NCI-H1930 (cell line): ENCODE data around the gene ZFAND4.
"Not testable (repeated sequence)": the region's sequence is repeated elsewhere in the genome, so short reads cannot be mapped to it uniquely, and the experiment has no call there.

Source experiments
- DNase-seq, 2 experiments: peaks; one replicate each; lab custom pipeline; 2025; lab: John Stamatoyannopoulos, UW

ZFAND4 gene

DNA sequence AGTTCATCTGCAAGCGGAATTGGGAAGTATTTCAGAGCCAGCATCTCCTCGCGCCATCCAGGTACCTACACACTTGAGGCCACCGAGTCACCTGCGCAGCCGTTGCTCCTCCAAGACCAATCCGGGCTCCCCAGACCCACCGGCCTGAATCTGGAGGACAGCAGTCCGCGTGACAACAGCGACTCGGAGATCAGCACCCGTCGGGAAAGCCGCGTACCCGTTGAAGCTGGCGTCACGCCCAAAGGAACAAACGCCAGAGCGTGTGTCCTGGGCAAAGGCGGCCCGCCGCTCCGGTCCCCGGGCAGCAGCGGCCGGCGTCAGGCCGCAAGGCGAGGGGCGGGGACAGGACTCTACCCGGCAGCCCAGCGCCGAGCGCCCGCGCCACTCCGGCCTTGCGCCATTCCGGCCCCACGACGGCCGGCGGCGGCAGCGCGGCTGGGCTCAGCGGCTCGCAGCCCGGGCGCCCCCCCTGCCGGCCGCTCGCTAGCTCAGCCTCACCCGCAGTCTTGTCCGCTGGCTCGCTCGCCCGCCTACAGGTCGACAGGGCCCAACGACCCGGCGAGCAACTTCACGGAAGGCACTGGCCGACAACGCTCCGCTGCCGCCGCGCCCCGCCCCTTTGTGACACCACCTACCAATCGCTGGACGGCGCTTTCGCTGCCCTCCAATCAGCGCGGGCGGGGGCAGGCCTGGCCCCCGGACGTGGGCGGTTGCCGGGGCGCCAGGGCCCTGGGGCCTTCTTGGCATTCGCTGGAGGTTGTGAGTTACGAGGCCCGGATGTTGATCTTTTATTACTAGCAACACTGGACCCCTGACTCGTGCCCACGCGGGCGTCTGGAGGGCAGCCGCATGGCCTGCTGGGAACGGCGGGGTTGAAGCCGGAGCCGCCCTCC is at the start of gene ZFAND4:
Gene ZFAND4, minus strand, starts transcription at position 592 of the 893 bp plus-strand sequence. CDS start 9,047 bp downstream, outside the sequence.
- DNase-seq, result peak; percentile 71 to 74

DNA sequence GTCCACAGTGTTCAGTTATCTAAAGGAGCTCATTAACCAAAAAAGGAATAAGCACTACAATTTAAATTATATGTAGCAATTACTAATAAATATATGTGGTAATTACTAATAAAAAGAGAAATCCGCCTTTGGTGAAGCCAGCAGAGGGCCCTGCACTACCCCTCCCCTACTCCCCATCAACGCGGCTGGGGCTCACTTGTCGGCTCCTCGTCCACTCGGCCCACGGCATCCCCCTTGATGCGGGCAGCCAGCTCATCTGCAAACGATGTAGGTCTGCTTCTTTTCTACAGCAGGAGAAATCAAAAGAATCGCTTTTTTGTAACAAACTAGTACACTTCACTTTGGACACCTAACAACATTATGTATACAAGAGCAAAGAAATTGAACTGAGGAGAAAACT is 48.9 kb upstream of the ZFAND4 start:
- not testable (repeated sequence) for DNase-seq

DNA sequence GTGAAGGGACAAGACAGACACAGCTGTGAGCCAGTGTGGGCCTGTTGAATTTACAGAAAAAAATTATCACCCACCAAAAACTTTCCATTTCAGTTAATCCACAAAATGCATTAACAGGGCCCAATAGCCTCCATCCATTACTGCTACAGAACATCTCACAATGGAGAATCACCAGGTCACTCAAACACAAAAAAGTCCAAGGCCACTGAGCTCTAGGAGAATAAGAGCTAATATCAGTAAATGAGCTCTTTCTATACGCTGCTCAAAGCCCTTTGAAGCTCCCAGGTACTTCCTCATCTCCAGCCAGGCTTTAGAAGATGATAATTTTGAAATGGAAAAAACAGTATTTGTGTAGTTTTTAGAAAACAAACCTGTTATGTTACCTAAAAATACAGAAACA is 45.1 kb upstream of the ZFAND4 start:
- not testable (repeated sequence) for DNase-seq

DNA sequence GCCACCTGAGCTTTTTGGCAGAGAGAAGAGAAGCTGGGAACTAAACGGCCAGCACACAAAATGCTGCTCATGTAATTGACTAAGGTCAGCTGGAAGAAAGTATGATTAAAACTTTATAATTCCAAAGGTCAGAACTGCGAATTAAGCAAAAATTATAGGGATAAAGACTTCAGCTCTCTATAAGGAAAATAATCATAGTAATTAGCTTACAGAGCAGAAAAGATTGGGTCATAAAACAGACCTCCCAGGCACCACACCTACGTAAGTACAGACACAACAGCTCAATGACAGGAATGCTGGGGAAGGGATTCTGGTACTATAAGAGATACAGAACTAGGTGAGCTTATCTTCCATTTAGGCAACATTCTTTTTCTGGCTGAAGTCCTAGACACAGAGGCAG is 44.5 kb upstream of the ZFAND4 start:
- not testable (repeated sequence) for DNase-seq

DNA sequence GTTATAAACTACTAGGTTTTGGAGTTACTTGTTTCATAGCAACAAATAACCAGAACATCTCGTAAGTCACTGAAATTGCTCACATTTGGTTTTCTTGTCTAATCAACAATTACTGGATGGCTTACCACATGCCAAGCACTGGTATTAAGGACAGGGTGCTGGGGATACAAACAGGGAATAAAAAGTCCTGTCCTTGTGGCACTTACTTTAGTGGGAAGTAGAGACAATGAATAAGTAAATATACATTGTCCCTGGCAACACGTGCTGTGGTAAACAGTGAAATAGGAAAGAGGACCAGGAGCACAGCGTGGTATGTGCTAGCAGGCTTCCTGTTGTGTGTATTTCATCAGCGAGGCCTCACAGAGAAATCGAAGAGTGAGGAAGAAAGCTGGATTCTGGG is 38.7 kb upstream of the ZFAND4 start:
- not testable (repeated sequence) for DNase-seq

DNA sequence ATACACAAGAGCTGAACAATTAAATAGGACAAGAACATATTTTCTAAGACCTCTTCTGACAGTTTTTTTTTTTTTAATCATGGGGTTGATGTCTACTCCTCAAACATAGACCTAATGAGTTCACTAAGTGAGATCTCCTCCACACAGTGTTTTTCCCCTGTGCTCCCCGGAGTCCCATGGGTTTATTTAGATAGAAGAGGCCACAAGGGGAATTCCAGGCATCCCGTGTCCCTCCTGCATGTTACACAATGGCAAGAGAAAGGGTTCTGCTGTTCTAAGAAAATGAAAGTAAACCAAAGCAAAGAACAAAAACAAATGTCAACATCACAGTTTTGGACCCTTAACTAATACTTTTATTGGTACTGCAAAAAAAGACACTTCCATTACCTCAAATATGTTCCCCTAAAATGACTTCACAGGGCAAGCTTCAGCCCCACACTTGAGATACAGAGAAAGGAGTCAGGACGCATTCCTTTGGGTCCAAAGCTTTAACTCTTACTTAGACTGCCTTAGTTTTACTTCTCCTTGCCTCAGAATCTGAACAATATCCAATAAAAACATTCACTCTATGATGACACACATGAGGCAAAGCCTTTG is 37.7 kb upstream of the ZFAND4 start:
- not testable (repeated sequence) for DNase-seq

DNA sequence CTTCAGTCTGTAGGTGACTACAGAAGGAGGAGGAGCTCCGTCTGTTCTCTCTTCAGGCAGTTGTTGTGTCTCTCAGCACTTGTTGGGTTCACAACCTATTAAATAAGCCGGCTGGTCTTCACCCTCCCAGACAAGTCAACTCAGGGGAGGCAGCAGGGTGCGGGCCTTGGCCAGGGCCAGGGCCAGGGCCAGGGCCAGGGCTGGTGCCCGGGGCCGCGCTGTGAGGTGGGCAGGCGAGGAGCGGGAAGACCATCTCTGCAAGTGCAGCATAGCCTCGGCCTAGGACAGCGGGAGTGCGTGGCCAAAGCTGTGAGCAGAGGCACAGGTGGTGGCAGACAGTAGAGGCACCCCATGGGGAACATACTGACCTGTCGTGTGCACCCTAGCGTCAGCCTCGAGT is 5.9 kb upstream of the ZFAND4 start:
- DNase-seq, result not testable (repeated sequence)

DNA sequence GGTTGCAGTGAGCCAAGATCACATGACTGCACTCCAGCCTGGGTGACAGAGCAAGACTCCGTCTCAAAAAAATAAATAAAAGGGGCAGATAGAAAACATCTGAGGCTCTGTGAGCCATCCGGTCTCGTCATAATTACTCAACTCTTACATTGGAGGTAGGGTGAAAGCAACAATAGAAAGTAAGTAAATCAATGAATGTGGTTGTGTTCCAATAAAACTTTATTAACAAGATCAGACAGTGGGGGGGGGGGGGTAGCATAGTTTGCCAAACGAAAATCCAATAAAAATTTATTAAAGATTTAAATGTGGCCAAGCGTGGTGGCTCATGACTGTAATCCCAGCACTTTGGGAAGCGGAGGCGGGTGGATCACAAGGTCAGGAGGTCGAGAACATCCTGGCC is 2.8 kb upstream of the ZFAND4 start:
- no peak for DNase-seq

DNA sequence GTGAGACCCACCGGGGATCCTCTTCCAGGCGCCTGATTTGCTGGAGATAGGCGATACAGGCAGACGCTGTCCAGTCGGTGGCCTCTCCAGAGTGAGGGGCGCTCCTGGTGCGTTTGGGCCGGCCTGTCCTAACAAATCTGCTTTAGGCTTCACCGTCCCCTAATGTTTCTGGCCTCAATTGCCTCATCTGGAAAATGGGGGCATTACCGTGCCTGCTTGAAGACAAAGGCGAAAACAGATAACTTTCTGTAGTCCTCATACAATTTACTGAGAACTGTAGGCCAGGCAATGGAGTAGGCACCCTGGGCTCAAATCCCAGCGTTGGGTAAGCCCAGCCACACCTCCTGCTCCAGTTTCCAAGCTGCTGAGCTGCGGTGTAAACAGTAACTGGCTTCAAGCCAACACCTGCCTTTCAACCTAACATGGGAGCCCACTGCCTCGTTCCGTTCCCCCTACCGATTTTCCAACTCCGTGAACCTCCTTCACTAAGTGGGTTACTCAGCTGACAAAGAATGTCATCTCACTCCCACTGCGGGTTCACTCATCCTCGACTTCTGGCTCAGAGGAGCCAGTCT is 589 bp upstream of the ZFAND4 start:
- DNase-seq, result no peak

DNA sequence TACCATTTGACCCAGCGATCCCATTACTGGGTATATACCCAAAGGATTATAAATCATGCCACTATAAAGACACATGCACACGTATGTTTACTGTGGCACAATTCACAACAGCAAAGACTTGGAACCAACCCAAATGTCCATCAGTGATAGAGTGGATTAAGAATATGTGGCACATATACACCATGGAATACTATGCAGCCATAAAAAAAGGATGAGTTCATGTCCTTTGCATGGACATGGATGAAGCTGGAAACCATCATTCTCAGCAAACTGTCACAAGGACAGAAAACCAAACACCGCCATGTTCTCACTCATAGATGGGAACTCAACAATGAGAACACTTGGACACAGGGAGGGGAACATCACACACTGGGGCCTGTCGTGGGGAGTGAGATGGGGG is 1.3 kb downstream of the ZFAND4 start:
- not testable (repeated sequence) for DNase-seq

DNA sequence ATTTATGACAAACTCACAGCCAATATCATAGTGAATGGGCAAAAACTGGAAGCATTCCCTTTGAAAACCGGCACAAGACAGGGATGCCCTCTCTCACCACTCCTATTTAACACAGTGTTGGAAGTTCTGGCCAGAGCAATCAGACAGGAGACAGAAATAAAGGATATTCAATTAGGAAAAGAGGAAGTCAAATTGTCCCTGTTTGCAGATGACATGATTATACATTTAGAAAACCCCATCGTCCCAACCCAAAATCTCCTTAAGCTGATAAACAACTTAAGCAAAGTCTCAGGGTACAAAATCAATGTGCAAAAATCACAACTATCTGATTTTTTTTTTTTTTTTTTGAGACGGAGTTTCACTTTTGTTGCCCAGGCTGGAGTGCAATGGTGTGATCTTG is 2.7 kb downstream of the ZFAND4 start:
- not testable (repeated sequence) for DNase-seq

DNA sequence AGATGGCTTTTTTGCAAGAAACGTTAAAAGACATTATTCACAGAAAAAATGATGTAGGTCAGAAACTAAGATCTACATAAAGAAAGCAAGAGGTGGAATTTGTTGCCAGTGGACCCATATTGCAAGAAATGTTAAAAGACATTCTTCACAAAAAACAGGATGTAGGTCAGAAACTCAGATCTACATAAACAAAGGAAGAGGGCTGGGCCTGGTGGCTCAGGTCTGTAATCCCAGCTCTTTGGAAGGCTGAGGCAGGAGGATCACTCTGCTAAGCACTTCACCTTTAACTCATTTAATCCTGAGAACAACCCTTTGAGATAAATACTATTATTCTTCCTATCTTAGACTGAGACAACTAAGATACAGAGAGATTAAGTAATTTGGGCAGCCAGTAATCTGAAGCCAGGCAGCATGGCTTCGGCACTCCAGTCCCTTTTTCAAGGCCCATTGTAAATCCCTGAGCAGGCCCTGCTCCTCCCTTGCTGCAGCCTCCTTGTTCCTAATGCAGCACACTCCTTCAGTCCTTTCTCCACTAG is 11.6 kb downstream of the ZFAND4 start:
- no peak for DNase-seq

DNA sequence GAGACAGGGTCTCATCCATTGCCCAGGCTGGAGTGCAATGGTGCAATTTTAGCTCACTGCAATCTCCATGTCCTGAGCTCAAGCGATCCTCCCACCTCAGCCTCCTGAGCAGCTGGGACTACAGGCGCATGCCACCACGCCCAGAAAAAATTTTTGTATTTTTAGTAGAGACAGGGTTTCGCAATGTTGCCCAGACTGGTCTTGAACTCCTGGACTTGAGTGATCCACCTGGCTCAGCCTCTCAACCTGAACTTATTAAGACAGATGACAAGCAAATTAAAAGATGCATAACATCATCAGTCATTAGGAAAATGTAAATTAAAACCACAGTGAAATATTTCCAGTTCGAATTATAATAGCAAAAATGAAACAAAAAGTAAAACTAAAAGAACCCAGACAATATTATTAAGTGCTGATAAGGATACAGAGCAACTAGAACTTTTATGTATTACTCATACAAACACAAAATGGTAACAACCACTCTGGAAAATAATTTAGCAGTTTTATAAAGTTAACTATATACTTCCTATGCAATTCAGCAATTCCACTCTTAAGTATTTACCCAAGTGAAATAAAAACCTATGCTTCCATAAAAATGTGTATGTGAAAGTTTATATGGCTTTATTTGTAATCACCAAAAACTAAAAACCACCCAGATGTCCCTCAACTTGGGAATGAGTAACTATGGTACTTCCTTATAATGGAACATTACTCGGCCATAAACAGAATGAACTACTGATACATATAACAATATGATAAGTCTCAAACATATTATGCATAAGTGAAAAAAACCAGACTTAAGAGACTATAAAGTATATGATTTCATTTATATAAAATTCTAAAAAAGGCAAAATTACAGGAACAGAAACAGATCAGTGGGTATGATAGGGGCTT is 15.3 kb downstream of the ZFAND4 start:
- no peak for DNase-seq

DNA sequence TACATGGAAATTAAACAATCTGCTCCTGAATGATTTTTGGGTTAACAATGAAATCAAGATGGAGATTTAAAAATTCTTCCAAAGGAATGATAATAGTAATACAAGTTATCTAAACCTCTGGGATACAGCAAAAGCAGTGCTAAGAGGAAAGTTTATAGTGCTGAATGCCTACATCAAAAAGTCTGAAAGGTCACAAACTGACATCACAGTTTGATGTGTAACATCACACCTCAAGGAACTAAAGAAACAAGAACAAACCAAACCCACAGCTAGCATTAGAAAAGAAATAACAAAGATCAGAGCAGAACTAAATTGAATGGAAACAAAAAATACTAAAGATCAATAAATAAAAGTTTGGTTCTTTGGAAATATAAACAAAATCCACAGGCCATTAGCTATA is 17.4 kb downstream of the ZFAND4 start:
- DNase-seq, result no peak

DNA sequence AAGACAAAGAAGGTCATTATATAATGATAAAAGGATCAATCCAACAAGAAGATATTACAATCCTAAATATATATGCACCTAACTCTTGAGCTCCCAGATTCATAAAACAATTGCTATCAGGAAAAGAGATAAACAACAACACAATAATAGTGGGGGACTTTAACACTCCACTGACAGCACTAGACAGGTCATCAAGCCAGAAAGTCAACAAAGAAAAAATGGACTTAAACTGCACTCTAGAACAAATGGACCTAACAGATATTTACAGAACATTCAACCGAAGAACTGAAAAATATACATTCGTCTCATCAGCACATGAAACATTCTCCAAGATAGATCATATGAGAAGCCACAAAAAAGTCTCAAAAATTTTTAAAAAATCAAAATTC is 17.8 kb downstream of the ZFAND4 start:
- not testable (repeated sequence) for DNase-seq

DNA sequence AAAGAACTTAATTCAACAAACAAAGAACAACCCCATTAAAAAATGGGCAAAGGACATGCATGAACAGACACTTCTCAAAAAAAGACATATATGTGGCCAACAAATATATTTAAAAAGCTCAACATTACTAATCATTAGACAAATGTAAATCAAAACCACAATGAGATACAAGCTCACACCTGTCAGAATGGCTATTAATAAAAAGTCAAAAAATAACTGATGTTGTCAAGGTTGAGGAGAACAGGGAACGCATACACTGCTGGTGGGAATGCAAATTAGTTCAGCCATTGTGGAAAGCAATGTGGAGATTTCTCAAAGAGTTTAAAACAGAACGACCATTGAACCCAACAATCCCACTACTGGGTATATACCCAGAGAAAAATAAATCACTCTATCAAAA is 19.1 kb downstream of the ZFAND4 start:
- no peak for DNase-seq

DNA sequence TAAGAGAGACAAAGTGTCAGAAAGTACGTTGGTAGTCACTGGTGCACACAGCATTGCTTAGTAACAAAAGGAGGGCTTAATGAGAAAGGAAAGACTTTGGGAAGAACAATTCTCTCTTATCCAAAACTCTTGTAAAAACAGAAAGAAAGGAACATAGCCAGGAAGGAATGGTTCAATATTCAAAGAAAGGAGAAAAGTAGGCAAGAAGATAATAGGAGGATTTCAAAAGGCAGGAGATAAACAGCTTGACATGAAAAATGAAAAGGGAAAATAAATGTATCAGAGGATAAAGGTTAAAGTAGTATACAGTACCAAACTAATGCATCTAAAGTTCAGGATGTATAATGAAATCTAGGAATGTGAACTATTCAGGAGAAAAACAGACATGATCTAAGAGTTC is 20.1 kb downstream of the ZFAND4 start:
- DNase-seq, result no peak

DNA sequence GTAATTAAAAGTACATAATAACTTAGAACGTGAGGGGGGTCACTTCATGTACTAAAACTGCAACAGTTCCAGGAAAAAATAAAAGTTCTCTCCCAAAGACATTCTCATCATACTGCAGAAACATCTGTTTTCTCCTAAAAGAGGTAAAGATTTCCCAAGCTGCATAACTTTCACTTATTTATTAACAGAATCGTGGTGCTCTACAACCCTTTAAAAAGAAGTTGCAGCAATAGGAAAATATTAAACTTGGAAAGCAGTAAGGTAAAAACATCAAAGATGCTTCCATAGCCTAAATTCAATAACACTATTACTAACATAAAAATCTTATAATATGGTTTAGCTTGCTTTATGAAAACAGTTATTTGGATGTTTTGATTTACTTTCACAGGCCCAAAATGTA is 23.3 kb downstream of the ZFAND4 start:
- no peak for DNase-seq

DNA sequence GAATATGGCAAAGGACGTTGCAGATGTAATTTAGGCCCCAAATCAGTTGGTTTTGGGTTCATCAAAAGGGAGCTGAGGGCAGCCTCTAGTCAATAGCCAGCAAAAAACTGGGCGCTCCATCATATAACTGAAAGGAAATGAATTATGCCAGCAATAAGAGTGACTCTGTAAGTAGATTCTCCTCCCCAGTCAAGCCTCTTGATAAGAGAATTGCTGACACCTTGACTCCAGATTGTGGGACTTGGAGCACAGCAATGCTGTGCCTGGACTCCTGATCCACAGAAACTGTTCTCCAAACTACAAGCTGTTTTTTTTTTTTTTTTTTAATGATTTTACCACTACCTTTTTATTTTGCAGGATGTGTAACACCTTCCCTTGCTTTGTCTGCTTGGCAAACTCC is 25.5 kb downstream of the ZFAND4 start:
- no peak for DNase-seq

DNA sequence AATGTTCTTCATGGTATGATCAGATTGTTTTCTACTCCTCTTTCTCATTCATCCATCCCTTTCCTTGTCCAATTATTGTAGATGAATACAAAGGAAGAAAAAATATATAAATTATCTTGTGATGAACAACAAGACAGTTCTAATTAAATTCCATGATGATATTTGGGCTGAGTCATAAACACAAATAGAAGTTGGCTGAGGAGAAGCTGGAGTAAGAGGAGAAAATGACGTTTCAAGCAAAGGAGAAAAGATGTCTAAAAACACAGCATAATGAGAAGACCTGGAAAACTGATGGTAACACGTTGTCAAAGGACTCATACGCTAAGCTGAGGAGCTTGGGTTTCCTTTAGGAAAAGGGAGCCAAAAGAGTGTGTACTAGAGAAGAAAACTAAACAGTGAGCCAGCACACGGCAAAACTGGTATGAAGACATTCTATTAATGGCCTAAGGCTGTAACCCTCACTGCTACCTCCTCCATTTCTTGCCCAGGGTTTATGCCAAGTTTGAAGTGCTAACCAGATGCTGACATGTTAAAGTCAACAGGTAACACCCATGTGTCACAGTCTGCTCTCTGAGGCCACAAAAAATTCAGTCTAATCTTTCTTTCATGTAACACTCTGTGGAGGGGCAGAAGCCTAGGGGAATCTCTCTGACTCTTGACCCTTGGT is 26.1 kb downstream of the ZFAND4 start:
- DNase-seq, result no peak

DNA sequence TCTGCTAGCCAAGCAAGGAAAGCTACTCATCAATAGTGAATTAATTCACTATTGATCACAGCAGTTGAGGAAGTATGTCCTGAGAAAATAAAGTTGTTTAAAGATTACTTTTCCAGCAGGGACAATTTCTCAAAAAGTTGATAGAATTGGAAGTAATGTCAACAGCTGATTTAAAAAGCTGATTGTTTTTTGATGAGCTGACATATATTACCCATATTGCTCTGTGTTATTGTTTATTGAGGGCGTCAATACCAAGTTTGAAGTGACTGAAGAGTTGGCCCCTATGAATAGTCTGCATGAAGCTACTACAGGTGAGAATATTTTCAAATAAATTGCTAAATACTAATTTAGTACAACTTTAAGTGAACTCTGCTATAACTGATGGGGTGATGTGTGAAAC is 28.0 kb downstream of the ZFAND4 start:
- DNase-seq, result no peak
